Measurements from ENCODE around the gene G6PC1. TPM values are rescaled to one million over a fixed set of nuclear protein-coding genes. Genes with fewer than 3 reads are reported as not detected.
"Not testable (repeated sequence)": the region's sequence is repeated elsewhere in the genome, so short reads cannot be mapped to it uniquely, and the experiment has no call there.

The G6PC1 gene
- total RNA-seq, 4 donors from 2014 or later, result not detected

DNA sequence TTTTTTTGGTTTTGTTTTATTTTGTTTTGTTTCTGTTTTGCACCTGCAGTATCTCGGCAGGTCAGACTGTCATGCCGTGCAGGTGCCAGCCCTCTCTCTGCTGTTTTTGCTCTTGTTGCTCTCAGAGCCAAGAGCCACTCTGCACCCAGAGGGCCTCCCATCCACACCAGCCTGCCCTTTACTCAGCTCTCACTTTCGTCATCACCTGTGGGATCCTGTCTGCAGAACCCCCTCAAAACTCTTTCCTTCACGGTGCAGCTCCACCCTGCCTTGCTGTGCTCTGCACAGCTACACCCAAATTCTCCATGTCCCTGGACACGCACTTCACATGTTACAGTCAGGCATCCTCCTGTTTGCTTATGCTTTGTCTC is 47.0 kb upstream of the G6PC1 start:
- 75% methylated on average over 5 of the region's 5 CpGs for WGBS, 2 donors
- peak overlapping the region in 2 of 4 donors; percentile 6 to 43 for H3K4me3 ChIP-seq
- DNase-seq (ENCODE audit: low spot score in 2 of 2), result no peak
- H3K9me3 ChIP-seq, result no peaks in the 10 kb centered on the region
- TF ChIP-seq EP300 (IDR thresholded peaks at IDR 0.05), result no peak
- H3K27ac ChIP-seq, result no peak overlapping the region
- H3K27me3 ChIP-seq, result no peaks in the 10 kb centered on the region
- peaks cover 0 to 16% (median 2%) of the 10 kb centered on the region in 4 donors for H3K4me1 ChIP-seq
- H3K36me3 ChIP-seq, result no peaks in the 10 kb centered on the region

DNA sequence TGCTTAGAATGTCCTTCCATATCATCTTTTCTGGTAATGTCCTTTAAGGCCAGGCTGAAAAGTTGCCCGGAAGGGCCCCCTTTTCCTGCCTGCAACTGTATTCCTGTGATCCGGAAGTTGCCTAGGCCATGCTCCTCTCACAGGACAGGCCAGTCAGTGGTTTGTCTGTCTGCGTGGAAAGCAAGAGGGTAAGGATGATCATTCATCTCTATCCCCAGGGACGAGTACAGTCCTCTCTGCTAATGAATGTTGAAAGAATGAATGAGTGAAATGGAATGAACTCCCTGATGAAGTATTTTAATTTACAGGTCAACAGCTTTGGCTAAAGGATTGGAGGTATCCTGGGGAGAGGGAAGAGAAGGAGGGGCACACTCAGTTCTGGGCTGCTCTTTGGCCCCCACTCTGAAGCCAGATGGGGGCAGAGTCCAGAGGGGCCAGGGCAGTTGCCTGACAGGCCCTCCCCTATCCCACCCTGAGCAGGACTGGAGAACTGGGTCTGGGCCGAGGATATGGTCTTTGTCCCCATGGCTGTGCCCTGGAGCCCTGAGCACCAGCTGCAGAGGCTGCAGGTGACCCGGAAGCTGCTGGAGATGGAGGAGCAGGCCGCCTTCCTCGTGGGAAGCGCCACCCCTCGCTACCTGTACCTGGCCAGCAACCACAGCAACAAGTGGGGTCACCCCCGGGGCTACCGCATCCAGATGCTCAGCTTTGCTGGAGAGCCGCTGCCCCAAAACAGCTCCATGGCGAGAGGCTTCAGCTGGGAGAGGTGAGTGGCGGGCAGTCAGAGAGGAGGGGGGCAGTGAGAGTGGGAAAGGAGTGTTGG is 46.4 kb upstream of the G6PC1 start:
- 80 to 84% methylated on average over 15 of the region's 15 CpGs for WGBS, 2 donors
- peak overlapping the region in 2 of 4 donors; percentile 6 to 43 for H3K4me3 ChIP-seq
- DNase-seq (ENCODE audit: low spot score in 2 of 2), result no peak
- no peaks in the 10 kb centered on the region for H3K27me3 ChIP-seq
- TF ChIP-seq EP300 (IDR thresholded peaks at IDR 0.05) (no peak), POLR2A (IDR thresholded peaks at IDR 0.05) (no peak)
- TF ChIP-seq, protein P1, sequence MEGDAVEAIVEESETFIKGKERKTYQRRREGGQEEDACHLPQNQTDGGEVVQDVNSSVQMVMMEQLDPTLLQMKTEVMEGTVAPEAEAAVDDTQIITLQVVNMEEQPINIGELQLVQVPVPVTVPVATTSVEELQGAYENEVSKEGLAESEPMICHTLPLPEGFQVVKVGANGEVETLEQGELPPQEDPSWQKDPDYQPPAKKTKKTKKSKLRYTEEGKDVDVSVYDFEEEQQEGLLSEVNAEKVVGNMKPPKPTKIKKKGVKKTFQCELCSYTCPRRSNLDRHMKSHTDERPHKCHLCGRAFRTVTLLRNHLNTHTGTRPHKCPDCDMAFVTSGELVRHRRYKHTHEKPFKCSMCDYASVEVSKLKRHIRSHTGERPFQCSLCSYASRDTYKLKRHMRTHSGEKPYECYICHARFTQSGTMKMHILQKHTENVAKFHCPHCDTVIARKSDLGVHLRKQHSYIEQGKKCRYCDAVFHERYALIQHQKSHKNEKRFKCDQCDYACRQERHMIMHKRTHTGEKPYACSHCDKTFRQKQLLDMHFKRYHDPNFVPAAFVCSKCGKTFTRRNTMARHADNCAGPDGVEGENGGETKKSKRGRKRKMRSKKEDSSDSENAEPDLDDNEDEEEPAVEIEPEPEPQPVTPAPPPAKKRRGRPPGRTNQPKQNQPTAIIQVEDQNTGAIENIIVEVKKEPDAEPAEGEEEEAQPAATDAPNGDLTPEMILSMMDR (IDR thresholded peaks at IDR 0.05), result no peak
- H3K4me1 ChIP-seq, result peaks cover 0 to 16% (median 2%) of the 10 kb centered on the region in 4 donors
- no peaks in the 10 kb centered on the region for H3K9me3 ChIP-seq
- H3K27ac ChIP-seq, result no peak overlapping the region
- no peaks in the 10 kb centered on the region for H3K36me3 ChIP-seq

DNA sequence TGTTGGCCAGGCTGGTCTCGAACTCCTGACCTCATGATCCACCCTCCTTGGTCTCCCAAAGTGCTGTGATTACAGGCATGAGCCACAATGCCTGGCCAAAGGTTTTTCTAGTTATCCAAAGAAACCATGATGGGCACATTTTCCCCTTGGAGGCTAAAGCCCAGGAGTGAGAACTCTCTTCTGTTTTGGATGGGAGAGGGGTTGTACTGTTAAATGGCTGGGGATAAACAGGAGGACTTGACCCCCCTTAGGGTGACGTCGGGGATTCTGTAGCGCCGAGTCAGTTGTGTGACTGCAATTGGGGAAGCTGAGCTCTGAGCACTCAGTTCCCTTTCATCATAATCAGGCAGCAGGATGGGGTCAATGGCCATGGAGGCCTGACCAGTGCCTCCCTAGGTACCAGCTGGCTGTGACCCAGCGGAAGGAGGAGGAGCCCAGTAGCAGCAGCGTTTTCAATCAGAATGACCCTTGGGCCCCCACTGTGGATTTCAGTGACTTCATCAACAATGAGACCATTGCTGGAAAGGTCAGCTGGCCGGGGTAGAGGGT is 45.5 kb upstream of the G6PC1 start:
- WGBS, 2 donors, result 60% methylated on average over 8 of the region's 8 CpGs
- TF ChIP-seq EP300 (IDR thresholded peaks at IDR 0.05) (no peak), POLR2A (IDR thresholded peaks at IDR 0.05) (no peak)
- TF ChIP-seq, protein P1 (IDR thresholded peaks at IDR 0.05), result no peak
- H3K4me3 ChIP-seq, result no peak overlapping the region
- no peaks in the 10 kb centered on the region for H3K36me3 ChIP-seq
- H3K9me3 ChIP-seq, result no peaks in the 10 kb centered on the region
- no peak overlapping the region for H3K27ac ChIP-seq
- H3K4me1 ChIP-seq, result peaks cover 0 to 8% (median 2%) of the 10 kb centered on the region in 4 donors
- no peak for DNase-seq (ENCODE audit: low spot score in 2 of 2)
- H3K27me3 ChIP-seq, result no peaks in the 10 kb centered on the region

DNA sequence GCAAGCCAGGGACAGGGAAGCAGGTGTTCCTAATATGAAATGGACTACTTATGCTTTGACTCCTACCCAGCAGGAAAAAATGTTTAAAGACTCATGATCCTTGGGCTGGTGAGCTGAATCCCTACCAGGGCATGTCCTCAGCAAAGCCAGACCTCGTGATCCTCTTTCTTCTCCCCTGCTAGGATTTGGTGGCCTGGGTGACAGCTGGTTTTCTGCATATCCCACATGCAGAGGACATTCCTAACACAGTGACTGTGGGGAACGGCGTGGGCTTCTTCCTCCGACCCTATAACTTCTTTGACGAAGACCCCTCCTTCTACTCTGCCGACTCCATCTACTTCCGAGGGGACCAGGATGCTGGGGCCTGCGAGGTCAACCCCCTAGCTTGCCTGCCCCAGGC is 44.5 kb upstream of the G6PC1 start:
- H3K4me3 ChIP-seq; H3K27me3 ChIP-seq; H3K9me3 ChIP-seq; H3K36me3 ChIP-seq; DNase-seq (ENCODE audit: low spot score in 2 of 2); H3K4me1 ChIP-seq; H3K27ac ChIP-seq: not testable (repeated sequence)
- 83 to 91% methylated on average over 7 to 8 of the region's 8 CpGs for WGBS, 2 donors

DNA sequence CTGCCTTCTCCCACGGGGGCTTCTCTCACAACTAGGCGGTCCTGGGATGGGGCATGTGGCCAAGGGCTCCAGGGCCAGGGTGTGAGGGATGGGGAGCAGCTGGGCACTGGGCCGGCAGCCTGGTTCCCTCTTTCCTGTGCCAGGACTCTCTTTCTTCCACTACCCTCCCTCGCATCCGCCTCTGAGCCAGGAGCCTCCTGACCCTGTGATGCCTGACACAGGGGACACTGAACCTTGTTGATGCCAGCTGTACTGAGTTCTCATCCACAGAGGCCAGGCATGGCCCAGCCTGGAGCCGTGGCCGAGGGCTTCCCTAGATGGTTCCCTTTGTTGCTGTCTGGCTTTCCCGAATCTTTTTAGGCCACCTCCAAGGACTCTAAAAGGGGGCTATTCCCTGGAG is 44.1 kb upstream of the G6PC1 start:
- H3K27me3 ChIP-seq; H3K27ac ChIP-seq; DNase-seq (ENCODE audit: low spot score in 2 of 2); H3K9me3 ChIP-seq; H3K36me3 ChIP-seq; H3K4me1 ChIP-seq; H3K4me3 ChIP-seq: not testable (repeated sequence)
- WGBS, 2 donors, result 69 to 87% methylated on average over 6 of the region's 8 CpGs

DNA sequence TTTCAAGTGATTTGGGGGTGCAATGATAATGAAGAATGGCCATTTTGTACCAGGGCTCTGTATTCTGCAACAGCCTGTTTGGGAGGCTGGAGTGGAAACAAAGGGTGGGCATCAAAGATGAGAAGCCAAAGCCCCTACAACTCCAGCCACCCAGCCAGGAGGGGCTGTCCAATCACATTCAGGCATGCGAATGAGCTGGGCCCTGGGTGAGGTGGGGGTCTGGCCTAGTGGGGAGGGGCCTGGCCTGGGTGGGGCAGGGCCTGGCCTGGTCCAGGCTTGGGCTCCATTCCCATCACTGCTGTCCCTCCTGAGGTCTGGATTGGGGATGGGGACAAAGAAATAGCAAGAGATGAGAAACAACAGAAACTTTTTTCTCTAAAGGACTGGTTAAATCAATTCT is 43.2 kb upstream of the G6PC1 start:
- no peaks in the 10 kb centered on the region for H3K9me3 ChIP-seq
- no peaks in the 10 kb centered on the region for H3K36me3 ChIP-seq
- no peak for DNase-seq (ENCODE audit: low spot score in 2 of 2)
- H3K27me3 ChIP-seq, result no peaks in the 10 kb centered on the region
- no peak overlapping the region for H3K4me3 ChIP-seq
- H3K4me1 ChIP-seq, result no peaks in the 10 kb centered on the region
- TF ChIP-seq, protein P1 (IDR thresholded peaks at IDR 0.05), result no peak
- WGBS, 2 donors, result 58 to 63% methylated on average over 1 of the region's 1 CpG
- no peak overlapping the region for H3K27ac ChIP-seq

All from tibial nerve (tissue), 4 donors.